ENCODE measurements around the gene PER1. TPM values are rescaled to one million over a fixed set of nuclear protein-coding genes. Genes with fewer than 3 reads are reported as not detected.

PER1 gene
- total RNA-seq, 1 experiment from 2014 or later: 36.5 TPM

- peak overlapping the region in 1 of 3 experiments; percentile 50; a peak in 1 of 7 replicates for H3K27ac Mint-ChIP-seq
- WGBS (ENCODE audit: extremely low coverage, insufficient read length, low lambda C conversion rate): no CpG with 5 or more reads among the region's 55 CpGs
- DNase-seq: peak; percentile 63
Observed at GRCh38 chr17:8122924-8123694, 29.1 kb downstream of the PER1 start.

More at GRCh38 chr17:8122924-8123694, 29.1 kb downstream of the PER1 start:
- peaks cover 53% of the 10 kb centered on the region for H3K23me2 ChIP-seq (ENCODE audit: insufficient read length, low read depth, low read length, poor library complexity, severe bottlenecking)
- no peak overlapping the region; the same call in 1 of the 2 replicates for H3K14ac ChIP-seq (ENCODE audit: insufficient read depth, low read length)
- peak overlapping the region; percentile 66 for H3K4me2 ChIP-seq (ENCODE audit: insufficient read depth, insufficient read length, low read length)
- no peak overlapping the region for H4K8ac ChIP-seq (replicated peaks; ENCODE audit: insufficient read length, low read depth, low read length)
- H3K79me2 ChIP-seq (ENCODE audit: insufficient read depth, low read length): no peaks in the 10 kb centered on the region
- H2BK5ac ChIP-seq (ENCODE audit: insufficient read length, low read length): no peak overlapping the region
- no peak overlapping the region for H3K56ac ChIP-seq (ENCODE audit: insufficient read length, low read depth, low read length)
- no peak overlapping the region for H2BK20ac ChIP-seq (ENCODE audit: low read depth, low read length, poor library complexity, severe bottlenecking)
- no peaks in the 10 kb centered on the region for H3K9me3 ChIP-seq (ENCODE audit: control insufficient read depth, low read depth, low read length)
- H3T11ph ChIP-seq (ENCODE audit: low read length): no peak overlapping the region
- H2BK120ac ChIP-seq (ENCODE audit: low read depth, low read length, poor library complexity, severe bottlenecking): no peak overlapping the region
- H4K20me1 ChIP-seq (ENCODE audit: control insufficient read depth, insufficient read depth, insufficient read length): no peaks in the 10 kb centered on the region
- Mint-ChIP-seq H3K4me1 (peaks cover 43 to 47% of the 10 kb centered on the region in 2 experiments), H3K36me3 (ENCODE audit: insufficient read depth in 1 of 3, low read depth in 3 of 3) (no peaks in the 10 kb centered on the region; a peak in 2 of 7 replicates), H3K27me3 (ENCODE audit: low read depth) (peaks cover 82% of the 10 kb centered on the region), H3K9me3 (peaks cover 4 to 12% of the 10 kb centered on the region in 2 experiments; a peak in 4 of 5 replicates), H3K4me3 (peak overlapping the region; percentile 91 to 93)
- H2AK5ac ChIP-seq (ENCODE audit: insufficient read length, low read length): no peak overlapping the region
- no peak for TF ChIP-seq CTCF (conservative IDR thresholded peaks at IDR 0.05)
- H2AFZ ChIP-seq (ENCODE audit: low read length): no peak overlapping the region
- H2BK12ac ChIP-seq (ENCODE audit: insufficient read length, low read depth, low read length): no peak overlapping the region
- H3K4me1 ChIP-seq (ENCODE audit: insufficient read depth, low read length): no peaks in the 10 kb centered on the region; the same call in 1 of the 2 replicates
- H4K91ac ChIP-seq (ENCODE audit: insufficient read length, low read depth, low read length): no peak overlapping the region
- no peak overlapping the region for H3K27ac ChIP-seq (ENCODE audit: insufficient read length, low read depth, low read length)
- no peak overlapping the region for H3K9ac ChIP-seq (ENCODE audit: extremely low read depth, insufficient read length, low read length)
- peaks cover 34% of the 10 kb centered on the region for H3K27me3 ChIP-seq (ENCODE audit: insufficient read depth, low read length)
- no peaks in the 10 kb centered on the region for H3K79me1 ChIP-seq (ENCODE audit: insufficient read depth, low read depth, low read length, poor library complexity, severe bottlenecking)
- H4K5ac ChIP-seq (ENCODE audit: insufficient read length, low read depth, low read length): no peak overlapping the region
- no peak overlapping the region for H3K23ac ChIP-seq (ENCODE audit: insufficient read length, low read depth, low read length)
- no peak overlapping the region for H3K4ac ChIP-seq (ENCODE audit: low read depth, low read length)
- H2BK15ac ChIP-seq (ENCODE audit: low read depth, low read length): no peak overlapping the region
- H3K18ac ChIP-seq (ENCODE audit: insufficient read length, low read depth, low read length): no peak overlapping the region
